CMK (cell line): ENCODE measurements around the gene TEX30.
"Not testable (repeated sequence)": the region's sequence is repeated elsewhere in the genome, so short reads cannot be mapped to it uniquely, and the experiment has no call there.

Experiments used
- DNase-seq: peaks from one replicate; pipeline ENCODE4 v3.0.0-alpha.2; 2010; ENCODE audit warnings: low read depth

The TEX30 gene

GRCh38 chr13:102773441-102774213 lies at the start of gene TEX30:
TEX30 (minus strand) TSS chr13:102773786; CDS start chr13:102770026, 3,760 bp downstream.
- DNase-seq = peak; percentile 62

- DNase-seq = no peak
These were observed 44.3 kb upstream of the TEX30 start for GRCh38 chr13:102817907-102818306.

- DNase-seq = no peak
These were observed 43.7 kb upstream of the TEX30 start for GRCh38 chr13:102817241-102817640.

- no peak for DNase-seq
These were observed 43.1 kb upstream of the TEX30 start for GRCh38 chr13:102816708-102817107.

GRCh38 chr13:102815788-102816187 lies 42.2 kb upstream of the TEX30 start:
- DNase-seq = no peak

- no peak for DNase-seq
These were observed 41.2 kb upstream of the TEX30 start for GRCh38 chr13:102814793-102815192.

- no peak for DNase-seq
These were observed 40.5 kb upstream of the TEX30 start for GRCh38 chr13:102814025-102814607.

- DNase-seq = no peak
These were observed 39.2 kb upstream of the TEX30 start for GRCh38 chr13:102812611-102813287.

GRCh38 chr13:102807699-102808098 lies 34.1 kb upstream of the TEX30 start:
- no peak for DNase-seq

GRCh38 chr13:102805680-102806079 lies 32.1 kb upstream of the TEX30 start:
- no peak for DNase-seq

- DNase-seq = peak; percentile 49
These were observed 26.8 kb upstream of the TEX30 start for GRCh38 chr13:102800145-102801041.

- DNase-seq = no peak
These were observed 26.0 kb upstream of the TEX30 start for GRCh38 chr13:102799426-102800144.

- peak; percentile 60 for DNase-seq
These were observed 25.2 kb upstream of the TEX30 start, which contains the start of the genes BIVM and POGLUT2 for GRCh38 chr13:102798581-102799425. BIVM (plus strand) TSS chr13:102799119; CDS start chr13:102807268, 8,149 bp downstream. POGLUT2 (minus strand) TSS chr13:102798976; CDS start chr13:102798670, 306 bp downstream.

- DNase-seq = no peak
These were observed 20.2 kb upstream of the TEX30 start for GRCh38 chr13:102793611-102794355.

GRCh38 chr13:102792396-102792795 lies 18.8 kb upstream of the TEX30 start:
- no peak for DNase-seq

GRCh38 chr13:102788683-102789082 lies 15.1 kb upstream of the TEX30 start:
- no peak for DNase-seq

- DNase-seq = no peak
These were observed 10.9 kb upstream of the TEX30 start for GRCh38 chr13:102784483-102784882.

- no peak for DNase-seq
These were observed 8.0 kb upstream of the TEX30 start for GRCh38 chr13:102781591-102781990.

- not testable (repeated sequence) for DNase-seq
These were observed 7.1 kb upstream of the TEX30 start for GRCh38 chr13:102780656-102781055.
